HepG2 (cell line): ENCODE data around the gene DOLK. TPM values are rescaled to one million over a fixed set of nuclear protein-coding genes. Genes with fewer than 3 reads are reported as not detected.

Experiments
- ARNT2 ChIP-seq: sonication (generic); formaldehyde crosslinking; IDR thresholded peaks from 2 replicates; pipeline ENCODE4 v1.8.0; 2022; ENCODE audit warnings: mild to moderate bottlenecking, low read depth, missing genetic modification reagents, moderate library complexity
- DPF2 ChIP-seq: sonication (generic); formaldehyde crosslinking; IDR thresholded peaks from 2 replicates; pipeline ENCODE4 v1.4.0; 2020; ENCODE audit warnings: mild to moderate bottlenecking, low read depth, missing genetic modification reagents, borderline replicate concordance
- FOXK1 ChIP-seq: sonication (generic); formaldehyde crosslinking; IDR thresholded peaks from 2 replicates; pipeline ENCODE4 v1.4.0; 2020; ENCODE audit warnings: low read depth, missing genetic modification reagents, borderline replicate concordance
- KMT2B ChIP-seq: IDR thresholded peaks from 2 replicates; pipeline ENCODE4 v1.6.1; 2016; ENCODE audit warnings: missing genetic modification reagents, missing compliant biosample characterization
- LCORL ChIP-seq, 2 experiments: fragments of 450-650 bp in 1 of 2; sonication (generic) in 1 of 2; formaldehyde crosslinking in 1 of 2; IDR thresholded peaks; 2 replicates each; pipeline versions ENCODE4 v1.5.0 to v1.6.1; 2017 to 2020; ENCODE audit warnings: antibody characterized with exemption in 1 of 2, missing genetic modification reagents in 1 of 2
- MATR3 ChIP-seq: sonication (generic); formaldehyde crosslinking; IDR thresholded peaks from 2 replicates; pipeline ENCODE4 v1.4.0; 2020; ENCODE audit warnings: missing genetic modification reagents
- NAIF1 ChIP-seq: sonication (generic); formaldehyde crosslinking; IDR thresholded peaks from 2 replicates; pipeline ENCODE4 v1.5.0; 2020; ENCODE audit warnings: mild to moderate bottlenecking, missing genetic modification reagents, borderline replicate concordance
- SIX1 ChIP-seq: sonication (generic); formaldehyde crosslinking; IDR thresholded peaks from 2 replicates; pipeline ENCODE4 v1.4.0; 2020; ENCODE audit warnings: missing genetic modification reagents, borderline replicate concordance
- SKIL ChIP-seq: sonication (generic); formaldehyde crosslinking; IDR thresholded peaks from 2 replicates; pipeline ENCODE4 v1.8.0; 2022; ENCODE audit warnings: missing genetic modification reagents, mild to moderate bottlenecking, moderate library complexity, borderline replicate concordance
- ZNF207 ChIP-seq: fragments of 450-650 bp; IDR thresholded peaks from 2 replicates; pipeline ENCODE4 v1.6.1; 2016; ENCODE audit warnings: antibody characterized with exemption, borderline replicate concordance
- ZNF331 ChIP-seq: sonication (generic); formaldehyde crosslinking; IDR thresholded peaks from 2 replicates; pipeline ENCODE4 v1.4.0; 2020; ENCODE audit warnings: missing genetic modification reagents
- ZNF501 ChIP-seq: sonication (generic); formaldehyde crosslinking; IDR thresholded peaks from 2 replicates; pipeline ENCODE4 v1.5.1; 2020; ENCODE audit warnings: mild to moderate bottlenecking, moderate library complexity, missing genetic modification reagents
- polyA plus RNA-seq, 8 experiments: library from polyadenylated mRNA; depleted of rRNA in 3 of 8; stranded (reverse) in 7 of 8; unstranded in 1 of 8; fragments of >200 nt; fragmentation: Illumina TruSeq in 4 of 8; extraction: Trizol in 4 of 8; gene quantifications; 2 replicates each; pipeline versions ENCODE4 v1.2.1 to v1.2.3, GENCODE V29; 2011 to 2016; ENCODE audit warnings: low read depth in 4 of 8, missing spikeins in 1 of 8, mixed read lengths in 1 of 8; ENCODE audit not compliant: insufficient read depth in 1 of 8
- total RNA-seq, 5 experiments: library from RNA; depleted of rRNA; stranded (reverse); fragments of >200 nt; fragmentation: Illumina TruSeq; extraction: Trizol; gene quantifications; 2 replicates each; pipeline ENCODE4 v1.2.3, GENCODE V29; 2016; ENCODE audit warnings: low read depth in 1 of 5
- TF ChIP-seq, protein P1 (sequence below): sonication (generic); formaldehyde crosslinking; IDR thresholded peaks from 2 replicates; pipeline ENCODE4 v1.4.0; 2020; ENCODE audit warnings: mild to moderate bottlenecking, missing genetic modification reagents
- TF ChIP-seq, protein P2 (sequence below): sonication (generic); formaldehyde crosslinking; IDR thresholded peaks from 2 replicates; pipeline ENCODE4 v1.5.1; 2020; ENCODE audit warnings: mild to moderate bottlenecking, missing genetic modification reagents, moderate library complexity

Gene DOLK
- total and polyA plus RNA-seq, 2 of the 13 experiments (the other 11 are each of a cell fraction or from before 2014, with no cell fraction given) = 15.4 to 18.7 TPM

GRCh38 chr9:128921881-128922763 is 25.3 kb downstream of the DOLK start (continued):
- TF ChIP-seq SKIL (CRISPR knock-in tag) = no peak
- peak; percentile 41; the same call in 1 of the 2 replicates for TF ChIP-seq FOXK1 (CRISPR knock-in tag)
- TF ChIP-seq LCORL (IDR thresholded peaks at IDR 0.05) = no peak
- TF ChIP-seq LCORL (CRISPR knock-in tag; IDR thresholded peaks at IDR 0.05) = 0 out of 2 replicates have a peak, but pooled peaks have one; percentile 17
- no peak for TF ChIP-seq ZNF501
- TF ChIP-seq, protein P1, sequence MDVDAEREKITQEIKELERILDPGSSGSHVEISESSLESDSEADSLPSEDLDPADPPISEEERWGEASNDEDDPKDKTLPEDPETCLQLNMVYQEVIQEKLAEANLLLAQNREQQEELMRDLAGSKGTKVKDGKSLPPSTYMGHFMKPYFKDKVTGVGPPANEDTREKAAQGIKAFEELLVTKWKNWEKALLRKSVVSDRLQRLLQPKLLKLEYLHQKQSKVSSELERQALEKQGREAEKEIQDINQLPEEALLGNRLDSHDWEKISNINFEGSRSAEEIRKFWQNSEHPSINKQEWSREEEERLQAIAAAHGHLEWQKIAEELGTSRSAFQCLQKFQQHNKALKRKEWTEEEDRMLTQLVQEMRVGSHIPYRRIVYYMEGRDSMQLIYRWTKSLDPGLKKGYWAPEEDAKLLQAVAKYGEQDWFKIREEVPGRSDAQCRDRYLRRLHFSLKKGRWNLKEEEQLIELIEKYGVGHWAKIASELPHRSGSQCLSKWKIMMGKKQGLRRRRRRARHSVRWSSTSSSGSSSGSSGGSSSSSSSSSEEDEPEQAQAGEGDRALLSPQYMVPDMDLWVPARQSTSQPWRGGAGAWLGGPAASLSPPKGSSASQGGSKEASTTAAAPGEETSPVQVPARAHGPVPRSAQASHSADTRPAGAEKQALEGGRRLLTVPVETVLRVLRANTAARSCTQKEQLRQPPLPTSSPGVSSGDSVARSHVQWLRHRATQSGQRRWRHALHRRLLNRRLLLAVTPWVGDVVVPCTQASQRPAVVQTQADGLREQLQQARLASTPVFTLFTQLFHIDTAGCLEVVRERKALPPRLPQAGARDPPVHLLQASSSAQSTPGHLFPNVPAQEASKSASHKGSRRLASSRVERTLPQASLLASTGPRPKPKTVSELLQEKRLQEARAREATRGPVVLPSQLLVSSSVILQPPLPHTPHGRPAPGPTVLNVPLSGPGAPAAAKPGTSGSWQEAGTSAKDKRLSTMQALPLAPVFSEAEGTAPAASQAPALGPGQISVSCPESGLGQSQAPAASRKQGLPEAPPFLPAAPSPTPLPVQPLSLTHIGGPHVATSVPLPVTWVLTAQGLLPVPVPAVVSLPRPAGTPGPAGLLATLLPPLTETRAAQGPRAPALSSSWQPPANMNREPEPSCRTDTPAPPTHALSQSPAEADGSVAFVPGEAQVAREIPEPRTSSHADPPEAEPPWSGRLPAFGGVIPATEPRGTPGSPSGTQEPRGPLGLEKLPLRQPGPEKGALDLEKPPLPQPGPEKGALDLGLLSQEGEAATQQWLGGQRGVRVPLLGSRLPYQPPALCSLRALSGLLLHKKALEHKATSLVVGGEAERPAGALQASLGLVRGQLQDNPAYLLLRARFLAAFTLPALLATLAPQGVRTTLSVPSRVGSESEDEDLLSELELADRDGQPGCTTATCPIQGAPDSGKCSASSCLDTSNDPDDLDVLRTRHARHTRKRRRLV = no peak
- TF ChIP-seq, protein P2, sequence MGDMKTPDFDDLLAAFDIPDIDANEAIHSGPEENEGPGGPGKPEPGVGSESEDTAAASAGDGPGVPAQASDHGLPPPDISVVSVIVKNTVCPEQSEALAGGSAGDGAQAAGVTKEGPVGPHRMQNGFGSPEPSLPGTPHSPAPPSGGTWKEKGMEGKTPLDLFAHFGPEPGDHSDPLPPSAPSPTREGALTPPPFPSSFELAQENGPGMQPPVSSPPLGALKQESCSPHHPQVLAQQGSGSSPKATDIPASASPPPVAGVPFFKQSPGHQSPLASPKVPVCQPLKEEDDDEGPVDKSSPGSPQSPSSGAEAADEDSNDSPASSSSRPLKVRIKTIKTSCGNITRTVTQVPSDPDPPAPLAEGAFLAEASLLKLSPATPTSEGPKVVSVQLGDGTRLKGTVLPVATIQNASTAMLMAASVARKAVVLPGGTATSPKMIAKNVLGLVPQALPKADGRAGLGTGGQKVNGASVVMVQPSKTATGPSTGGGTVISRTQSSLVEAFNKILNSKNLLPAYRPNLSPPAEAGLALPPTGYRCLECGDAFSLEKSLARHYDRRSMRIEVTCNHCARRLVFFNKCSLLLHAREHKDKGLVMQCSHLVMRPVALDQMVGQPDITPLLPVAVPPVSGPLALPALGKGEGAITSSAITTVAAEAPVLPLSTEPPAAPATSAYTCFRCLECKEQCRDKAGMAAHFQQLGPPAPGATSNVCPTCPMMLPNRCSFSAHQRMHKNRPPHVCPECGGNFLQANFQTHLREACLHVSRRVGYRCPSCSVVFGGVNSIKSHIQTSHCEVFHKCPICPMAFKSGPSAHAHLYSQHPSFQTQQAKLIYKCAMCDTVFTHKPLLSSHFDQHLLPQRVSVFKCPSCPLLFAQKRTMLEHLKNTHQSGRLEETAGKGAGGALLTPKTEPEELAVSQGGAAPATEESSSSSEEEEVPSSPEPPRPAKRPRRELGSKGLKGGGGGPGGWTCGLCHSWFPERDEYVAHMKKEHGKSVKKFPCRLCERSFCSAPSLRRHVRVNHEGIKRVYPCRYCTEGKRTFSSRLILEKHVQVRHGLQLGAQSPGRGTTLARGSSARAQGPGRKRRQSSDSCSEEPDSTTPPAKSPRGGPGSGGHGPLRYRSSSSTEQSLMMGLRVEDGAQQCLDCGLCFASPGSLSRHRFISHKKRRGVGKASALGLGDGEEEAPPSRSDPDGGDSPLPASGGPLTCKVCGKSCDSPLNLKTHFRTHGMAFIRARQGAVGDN (CRISPR knock-in tag) = peak; percentile 78
- no peak for TF ChIP-seq ZNF207
- TF ChIP-seq NAIF1 (CRISPR knock-in tag) = peak; percentile 10; the same call in 1 of the 2 replicates
- no peak for TF ChIP-seq DPF2
- 0 out of 2 replicates have a peak, but pooled peaks have one; percentile 25 for TF ChIP-seq KMT2B
- peak; percentile 14; the same call in 1 of the 2 replicates for TF ChIP-seq ARNT2 (CRISPR knock-in tag)
- no peak for TF ChIP-seq SIX1
- no peak for TF ChIP-seq MATR3 (CRISPR knock-in tag)
- peak; percentile 28; the same call in 1 of the 2 replicates for TF ChIP-seq ZNF331
